Stimulated activated CD8-positive, alpha-beta memory T cell treated with anti-CD3 and anti-CD28 coated beads, Interleukin-4, amount 100 ng/mL, for 24 hours (primary cell): Measurements from ENCODE around the gene ADRA2B.

Experiments used
- DNase-seq: peaks from one replicate; pipeline ENCODE4 v3.0.0-alpha.2; 2020; ENCODE audit warnings: low read depth

ADRA2B gene

DNA sequence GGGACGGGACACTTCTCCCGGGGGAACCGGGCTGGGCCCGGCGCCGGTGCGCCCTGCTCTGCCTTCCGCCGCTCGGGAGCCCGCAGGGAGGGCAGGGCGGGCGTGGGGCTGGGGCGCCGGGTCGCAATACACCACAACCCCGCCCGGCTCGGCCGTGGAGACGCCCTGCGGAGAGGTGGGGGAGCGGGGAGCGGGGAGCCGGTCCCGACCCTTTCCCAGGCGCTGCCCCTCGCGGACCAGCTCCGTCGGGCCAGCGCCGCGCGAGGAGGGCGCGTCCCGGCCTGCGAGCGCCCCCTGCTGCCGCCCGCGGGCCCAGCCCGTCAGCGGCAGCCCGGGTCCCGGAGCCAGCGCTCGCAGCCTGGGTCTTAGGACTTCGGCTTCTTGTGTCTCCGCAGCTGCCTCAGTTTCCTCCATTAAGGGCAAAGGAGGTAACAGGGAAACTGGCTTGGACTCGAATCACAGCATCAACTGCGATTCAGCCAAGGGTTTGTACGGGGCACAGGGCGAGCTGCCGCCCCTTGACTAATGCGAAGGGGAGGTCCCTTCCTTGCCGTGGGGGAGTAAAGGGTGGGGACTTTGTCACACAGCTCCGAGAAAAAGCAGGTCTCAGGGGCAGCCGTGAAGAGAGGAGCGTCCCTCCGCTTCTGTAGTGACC is 635 bp upstream of the ADRA2B start:
- DNase-seq, result no peak

DNA sequence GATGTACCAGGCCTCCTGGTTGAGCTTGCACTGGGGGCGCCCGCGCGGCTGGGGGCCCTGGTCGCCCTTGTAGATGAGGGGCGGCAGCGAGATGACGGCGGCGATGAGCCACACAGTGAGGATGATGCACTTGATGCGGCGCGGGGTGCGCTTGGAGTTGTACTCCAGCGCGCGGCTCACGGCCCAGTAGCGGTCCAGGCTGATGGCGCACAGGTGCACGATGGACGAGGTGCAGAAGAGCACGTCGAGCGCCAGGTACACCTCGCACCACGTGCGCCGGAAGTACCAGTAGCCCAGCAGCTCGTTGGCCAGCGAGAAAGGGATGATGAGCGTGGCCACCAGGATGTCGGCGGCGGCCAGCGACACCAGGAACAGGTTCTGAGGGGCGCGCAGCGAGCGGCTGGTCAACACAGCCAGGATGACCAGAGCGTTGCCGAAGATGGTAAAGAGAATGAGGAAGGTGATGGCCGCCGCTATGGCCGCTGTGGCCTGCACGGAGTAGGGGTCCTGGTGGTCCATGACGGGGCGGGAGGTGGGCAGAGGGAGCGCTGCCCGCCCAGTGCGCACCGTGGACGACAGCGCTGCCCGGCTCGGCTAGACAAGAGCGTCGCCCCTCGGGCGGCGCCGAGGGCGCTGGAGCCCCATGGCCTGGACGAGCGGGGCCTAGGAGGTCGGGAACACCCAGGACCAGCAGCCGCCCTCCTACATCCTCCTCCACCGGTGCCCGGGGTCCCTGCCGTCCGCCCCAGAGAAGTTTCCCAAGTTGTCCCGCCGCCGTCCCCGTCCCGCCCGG is 544 bp downstream of the ADRA2B start:
- DNase-seq, result no peak

DNA sequence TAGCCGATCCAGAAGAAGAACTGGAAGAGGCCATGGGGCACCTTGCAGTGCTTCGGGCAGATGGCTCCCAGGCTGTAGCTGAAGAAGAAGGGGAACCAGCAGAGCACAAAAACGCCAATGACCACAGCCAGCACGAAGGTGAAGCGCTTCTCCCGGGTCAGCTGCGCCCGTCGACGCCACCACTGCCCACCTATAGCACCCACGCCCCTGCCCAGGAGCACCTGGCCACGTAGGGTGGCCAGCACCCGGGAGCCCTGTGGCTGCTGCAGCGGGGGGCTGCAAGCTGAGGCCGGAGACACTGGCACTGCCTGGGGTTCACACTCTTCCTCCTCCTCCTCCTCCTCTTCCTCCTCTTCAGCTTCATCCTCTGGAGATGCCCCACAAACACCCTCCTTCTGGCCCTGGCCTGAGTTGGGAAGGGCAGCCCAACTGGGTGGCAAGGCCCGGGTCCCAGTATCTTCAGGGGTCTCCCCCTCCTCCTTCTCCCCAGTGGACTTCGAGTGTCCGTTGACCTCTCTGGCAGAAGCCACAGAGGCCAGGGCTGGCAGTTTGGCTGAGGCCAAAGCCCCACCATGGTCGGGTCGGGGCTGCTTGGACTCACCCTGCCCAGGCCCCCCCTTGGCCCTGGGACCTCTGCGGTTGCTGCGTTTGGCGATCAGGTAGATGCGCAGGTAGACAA is 1.3 kb downstream of the ADRA2B start:
- DNase-seq, result no peak

DNA sequence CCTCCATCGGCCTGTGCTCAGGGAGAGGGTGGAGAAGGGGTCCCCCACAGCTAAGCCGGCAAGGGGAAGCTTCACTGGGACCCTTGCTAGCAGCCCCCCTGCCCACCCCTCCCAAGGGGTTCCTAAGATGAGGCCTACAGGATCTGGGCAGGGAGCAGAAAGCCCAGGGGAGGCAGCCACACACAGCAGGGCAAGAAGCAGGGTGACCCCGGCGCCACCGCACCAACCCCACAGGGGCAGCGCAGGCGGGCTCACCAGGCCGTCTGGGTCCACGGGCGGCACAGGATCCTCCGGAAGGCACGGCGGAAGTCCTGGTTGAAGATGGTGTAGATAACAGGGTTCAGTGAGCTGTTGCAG is 1.8 kb downstream of the ADRA2B start:
- DNase-seq, result no peak

DNA sequence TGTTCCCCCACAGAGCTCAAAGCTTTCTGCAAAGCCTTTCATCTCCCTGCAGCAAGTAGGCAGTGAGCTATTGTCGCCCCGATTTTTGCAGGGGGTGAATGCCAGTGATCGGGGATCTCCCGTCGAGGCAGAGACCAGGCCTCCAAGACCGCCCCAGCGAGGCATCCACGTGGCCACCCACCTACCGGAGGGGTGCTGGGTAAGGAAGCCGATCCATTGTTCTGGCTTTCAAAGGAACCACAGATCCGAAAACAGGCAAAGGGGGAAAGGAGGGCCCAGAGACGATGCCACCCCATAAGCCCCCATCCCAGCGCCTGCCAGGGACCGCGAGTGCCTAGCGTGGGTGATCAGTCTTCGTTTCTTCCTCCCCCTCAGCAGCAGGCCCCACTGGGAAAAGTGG is 2.4 kb downstream of the ADRA2B start:
- DNase-seq, result no peak

DNA sequence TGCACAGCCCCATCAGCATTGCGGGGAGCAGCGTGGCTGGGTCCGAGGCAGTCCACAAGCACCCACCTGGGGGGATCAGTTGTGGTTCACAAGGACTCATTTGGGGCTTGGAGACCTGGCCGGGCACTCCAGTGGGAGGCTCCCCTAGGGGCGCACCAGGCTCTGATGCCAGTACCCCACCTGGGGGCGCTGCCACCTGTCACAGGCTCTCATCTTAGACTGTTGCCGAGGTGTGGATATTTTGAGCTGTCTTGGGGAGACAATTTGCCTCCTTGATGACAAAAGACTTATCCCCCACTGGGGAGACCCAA is 3.0 kb downstream of the ADRA2B start:
- DNase-seq, result no peak

DNA sequence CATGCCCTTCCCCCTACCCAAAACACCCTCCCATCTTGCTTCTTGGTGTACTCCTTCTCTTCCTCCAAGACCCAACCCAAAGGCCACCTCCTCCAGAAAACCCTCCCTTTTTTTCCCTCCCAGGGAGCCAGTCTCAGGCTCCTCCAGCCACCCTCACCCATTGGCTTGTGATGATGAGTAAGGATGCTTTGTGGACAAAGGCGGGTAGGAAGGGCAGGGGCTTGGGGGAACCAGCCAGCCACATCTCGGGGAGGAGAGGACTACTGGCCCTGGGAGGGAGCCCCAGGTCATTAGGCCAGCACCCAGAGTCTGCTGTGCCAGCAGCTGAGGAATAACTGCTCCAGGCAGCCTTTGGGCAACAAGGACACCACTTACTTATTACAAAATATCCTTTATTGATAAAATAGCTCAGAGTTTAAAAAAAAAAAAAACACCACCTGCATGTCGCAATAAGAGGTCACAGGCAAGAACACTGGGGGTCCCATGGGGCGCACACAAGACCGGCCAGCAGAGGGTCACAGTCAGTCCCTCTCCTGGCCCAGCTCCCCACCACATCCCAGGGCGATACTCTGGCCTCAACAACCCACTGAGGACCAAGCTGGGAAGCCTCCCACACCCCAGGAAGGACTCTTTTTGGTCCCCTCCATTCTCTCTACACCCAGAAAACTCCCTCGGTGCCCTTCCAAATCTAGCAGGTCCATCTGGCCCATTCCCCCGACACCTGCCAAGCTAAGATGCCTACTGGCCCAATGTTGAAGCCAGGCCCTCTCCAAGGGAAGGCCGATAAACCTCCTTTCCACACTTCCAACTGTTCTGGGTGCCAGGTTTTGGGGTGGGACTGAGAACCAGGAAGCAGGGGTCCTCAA is 3.6 kb downstream of the ADRA2B start:
- no peak for DNase-seq

DNA sequence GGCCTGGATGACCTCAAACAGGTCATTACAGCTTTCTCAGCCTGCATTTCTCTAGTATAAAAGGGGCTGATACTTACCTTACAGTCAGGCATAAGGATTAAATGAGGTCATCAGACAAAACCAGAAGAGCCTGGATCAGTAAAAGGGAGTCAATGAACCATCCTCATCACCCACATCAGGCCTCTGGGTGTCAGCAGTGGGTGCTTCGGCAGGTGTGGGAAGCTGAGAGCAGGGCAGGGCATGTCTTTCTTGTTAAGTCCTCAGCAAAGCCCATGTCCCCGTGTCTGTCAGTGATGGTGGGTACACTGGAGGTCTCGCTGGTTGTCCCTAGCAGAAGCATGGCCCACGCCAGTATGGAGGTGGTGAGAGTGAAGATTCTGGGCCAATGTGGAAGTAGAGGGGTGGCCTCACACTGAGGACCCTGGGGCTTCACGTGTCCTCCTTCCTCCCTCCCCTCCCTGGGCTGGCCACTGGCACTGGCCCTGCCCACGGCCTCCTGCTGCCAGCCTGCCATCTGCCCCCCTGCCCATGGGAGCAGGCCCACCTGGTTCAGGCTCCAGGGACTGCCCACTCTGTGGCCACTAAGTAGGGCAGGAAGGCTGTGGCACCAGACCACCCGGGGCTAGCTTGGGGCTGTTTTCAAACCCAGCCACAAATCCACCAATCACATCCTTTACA is 4.4 kb downstream of the ADRA2B start:
- DNase-seq, result no peak

DNA sequence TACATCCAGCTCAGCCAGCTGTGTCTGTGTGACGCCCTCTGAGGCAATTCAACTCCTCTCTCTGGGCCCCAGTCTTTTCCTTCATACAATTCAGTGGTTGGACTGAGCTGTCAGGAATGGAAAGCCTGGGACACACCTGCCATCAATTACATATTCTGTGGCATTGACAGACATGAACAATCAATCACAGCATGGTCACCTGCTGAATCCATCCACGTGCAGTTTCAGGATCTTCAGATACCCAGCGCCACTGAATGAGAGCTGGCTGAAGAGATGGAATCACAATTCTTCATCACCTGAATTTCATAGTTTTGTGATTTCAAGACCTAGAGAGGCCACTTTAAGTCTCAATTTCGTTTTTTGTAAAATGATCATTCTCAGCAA is 5.1 kb downstream of the ADRA2B start:
- DNase-seq, result no peak

DNA sequence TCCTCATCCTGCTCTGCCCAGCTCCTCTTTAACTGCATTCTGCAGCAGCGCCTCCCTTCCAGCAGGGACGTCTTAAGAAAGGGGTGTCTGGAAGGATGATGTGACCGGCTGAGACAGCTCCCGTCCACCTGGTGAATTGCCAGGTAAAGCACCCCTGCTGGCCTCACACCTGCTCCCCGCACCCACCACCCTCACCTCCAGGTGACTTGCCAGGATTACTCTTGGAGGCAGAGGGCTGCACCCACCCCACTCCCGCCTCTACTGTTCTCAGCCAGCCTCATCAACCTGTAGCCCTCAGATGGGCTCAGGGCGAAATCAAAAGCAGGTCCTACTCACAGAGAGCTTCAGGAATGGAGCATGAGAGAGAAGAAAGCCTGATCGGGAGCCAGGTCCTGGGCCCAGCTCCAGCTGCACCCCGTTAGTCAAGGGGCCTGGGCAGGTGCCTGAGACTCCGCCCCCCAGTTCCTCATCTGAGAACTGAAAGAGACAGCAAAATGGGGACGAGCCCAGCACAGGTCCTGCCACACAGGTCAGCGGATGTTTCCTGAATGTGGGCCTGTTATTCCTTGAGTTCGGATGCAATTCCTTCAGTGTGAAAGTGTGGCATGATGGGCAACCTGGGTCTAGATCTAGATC is 5.6 kb downstream of the ADRA2B start:
- DNase-seq, result no peak

DNA sequence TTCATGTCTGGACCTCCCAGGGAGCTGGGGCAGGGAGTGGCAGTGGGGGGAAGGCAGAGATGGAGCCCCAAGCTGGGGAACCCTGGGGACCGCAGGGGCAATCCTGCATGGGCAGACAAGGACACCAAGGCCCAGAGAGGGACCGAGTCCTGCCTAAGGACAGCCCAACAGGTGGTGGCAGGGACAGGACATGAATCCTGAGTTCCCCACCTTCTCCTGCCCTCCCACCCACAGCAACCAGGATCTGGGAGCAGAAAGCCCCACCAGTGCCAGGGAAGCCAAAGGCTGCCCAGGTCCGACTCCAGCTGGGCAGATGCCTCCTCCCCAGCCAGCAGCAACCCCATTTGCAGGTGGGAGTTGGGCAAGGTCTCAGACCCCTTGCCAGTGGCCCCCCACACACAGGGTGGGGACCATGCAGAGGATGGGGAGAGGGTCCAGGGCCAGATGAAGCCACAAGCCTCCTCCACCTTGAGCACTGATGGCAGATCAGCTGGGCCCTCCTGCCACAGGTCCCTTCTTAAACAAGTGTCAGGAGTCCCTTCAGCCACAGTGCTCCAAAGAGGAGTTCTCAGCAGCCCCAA is 6.3 kb downstream of the ADRA2B start:
- DNase-seq, result no peak

DNA sequence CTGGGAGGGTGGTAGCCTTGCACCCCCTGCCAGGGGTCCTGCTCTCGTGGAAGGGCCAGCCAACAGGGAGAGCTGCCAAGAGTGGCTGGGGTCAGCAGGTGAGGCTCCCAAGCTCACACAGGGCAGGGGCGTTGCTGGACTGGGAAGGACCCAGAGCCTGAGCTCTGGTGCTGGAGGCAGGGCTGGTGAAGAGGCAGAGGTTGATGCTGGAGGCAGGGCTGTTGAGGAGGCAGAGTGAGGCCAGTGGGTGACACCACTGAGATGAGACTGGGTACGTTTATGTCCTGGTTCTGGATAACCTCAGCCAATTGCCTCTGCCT is 7.0 kb downstream of the ADRA2B start:
- DNase-seq, result no peak

DNA sequence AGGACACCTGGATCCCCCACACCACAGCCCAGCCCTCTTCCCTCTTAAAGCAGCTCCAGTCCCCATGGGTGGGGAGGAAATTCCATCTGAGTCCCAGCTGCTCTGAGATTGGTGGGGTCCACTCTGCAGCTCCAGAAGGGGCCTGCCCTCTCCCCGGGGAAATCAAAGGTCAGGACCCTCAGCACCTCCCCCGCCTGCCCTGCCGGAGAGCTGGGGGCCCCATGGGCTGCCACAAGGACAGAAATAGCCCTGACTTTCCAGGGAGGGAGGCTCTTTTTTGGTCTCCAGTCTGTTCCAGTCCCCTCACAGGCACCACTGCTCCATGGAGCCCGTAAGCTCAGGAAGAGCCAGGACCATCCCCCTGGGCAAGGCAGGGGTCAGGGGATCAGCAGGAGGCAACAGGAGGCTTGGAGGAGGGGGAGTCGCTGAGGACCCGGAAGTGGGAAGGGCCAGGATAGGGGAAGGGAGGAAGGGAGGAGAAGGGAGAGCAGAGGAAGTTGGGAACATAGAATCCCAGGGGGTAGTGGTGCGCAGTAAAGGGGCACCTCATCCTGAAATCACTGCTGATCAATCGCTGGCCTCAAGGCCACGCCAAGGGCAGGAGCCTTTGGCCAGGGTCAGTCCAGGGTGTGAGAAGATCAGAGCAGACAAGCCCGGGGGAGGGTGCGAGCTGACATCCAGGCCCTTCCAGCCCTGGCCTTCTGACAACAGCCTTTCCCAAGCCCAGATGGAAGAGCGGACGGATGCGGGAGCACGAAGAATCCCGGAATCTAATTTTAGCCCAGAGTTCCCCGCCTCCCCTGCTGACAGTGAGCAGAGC is 7.6 kb downstream of the ADRA2B start:
- DNase-seq, result no peak

DNA sequence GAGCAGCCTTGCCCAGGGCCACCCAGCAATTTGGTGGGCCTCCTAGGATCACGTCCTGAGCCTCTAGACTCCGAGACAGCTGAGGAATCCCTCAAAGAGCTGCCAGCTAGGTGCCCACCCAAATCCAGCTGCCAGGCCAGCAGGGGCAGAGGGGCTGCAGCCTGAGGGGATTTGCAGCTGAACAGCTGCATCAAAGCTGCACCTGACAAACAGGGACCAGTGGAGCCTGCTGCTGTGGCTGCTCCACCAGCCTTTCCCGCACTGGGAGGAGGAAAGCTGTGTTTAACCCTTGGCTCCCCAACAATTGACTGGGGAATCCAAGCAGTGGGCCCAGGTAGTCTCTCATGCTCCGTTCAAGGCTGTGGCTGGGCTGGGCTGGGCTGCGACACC is 8.2 kb downstream of the ADRA2B start:
- DNase-seq, result no peak

DNA sequence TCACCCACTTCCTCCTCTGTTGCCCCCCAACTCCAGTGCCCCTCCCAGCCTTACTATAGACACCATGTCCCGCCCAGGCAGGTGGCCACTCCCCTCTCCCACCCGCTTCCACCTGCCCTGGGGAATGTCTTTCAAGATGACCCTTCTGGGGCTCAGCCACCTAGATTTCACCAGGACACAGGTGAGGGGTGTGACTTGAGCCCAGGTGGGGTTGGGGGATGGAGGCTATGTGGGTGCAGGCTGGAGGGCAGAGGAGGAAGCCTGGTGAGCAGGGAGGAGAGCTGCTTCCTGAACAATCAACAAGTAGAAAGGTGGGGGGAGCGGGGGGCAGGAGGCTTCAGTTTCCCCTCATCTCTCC is 8.7 kb downstream of the ADRA2B start:
- DNase-seq, result no peak

DNA sequence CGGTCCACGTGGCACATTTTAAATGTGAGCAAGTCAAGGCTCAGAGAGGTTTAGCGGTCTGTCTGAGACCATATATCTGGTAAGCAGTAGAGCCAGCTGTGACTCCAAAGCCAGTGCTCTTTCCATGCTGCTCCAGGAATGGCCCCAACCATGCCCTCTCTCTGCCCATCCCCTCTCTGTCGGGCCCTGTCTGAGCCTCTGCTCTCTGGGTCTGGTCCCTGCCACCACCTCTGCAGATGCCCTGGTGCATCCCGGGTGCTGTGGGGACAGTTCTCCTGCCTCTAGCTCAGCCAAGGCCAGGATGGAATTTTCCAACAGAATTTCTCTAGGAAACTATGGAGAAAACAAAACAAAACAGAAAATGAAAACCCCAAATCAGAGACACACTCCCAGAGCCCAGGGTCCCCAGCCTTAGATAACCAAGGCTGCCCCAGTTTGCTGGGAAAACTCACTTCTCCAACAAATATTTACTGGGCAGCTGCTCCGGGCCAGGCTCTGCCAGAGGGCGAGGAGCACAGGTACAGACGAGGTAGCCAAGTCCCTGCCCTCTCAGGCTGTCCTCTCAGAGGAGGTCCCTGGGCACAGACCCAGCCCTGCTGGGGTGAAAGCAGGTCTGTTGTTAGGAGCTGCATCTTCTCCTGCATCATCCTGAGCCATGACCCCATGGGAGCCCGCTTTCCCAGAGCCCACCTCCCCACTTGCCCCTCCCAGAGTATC is 9.2 kb downstream of the ADRA2B start:
- no peak for DNase-seq

DNA sequence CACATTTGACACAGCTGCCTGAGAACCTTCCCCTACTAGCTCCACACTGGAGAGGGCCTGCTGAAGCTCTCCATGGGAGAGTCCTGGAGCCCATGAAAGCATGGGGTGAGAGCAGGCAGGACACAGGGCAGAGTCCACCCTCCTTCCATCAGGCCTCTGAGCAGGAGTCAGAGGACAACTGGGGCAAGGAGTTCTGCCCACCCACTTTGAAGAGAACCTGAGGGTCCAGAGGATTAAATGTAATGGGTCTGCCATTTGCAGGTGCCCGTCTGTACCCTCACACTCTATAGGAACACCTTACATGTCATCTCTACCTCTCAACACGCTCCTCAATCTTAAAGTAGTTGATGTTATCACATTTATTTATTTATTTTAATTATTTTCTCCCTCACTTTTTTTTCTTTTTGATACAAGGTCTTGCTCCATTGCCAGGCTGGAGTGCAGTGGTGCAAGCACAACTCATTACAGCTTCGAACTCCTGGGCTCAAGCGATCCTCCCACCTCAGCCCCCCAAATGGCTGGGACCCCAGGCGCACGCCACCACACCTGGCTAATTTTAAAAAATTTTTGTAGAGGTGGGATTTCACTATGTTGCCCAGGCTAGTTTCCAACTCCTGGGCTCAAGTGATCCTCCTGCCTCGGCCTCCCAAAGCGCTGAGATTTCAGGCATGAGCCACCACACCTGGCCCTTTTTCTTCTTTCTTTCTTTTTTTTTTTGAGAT is 10.2 kb downstream of the ADRA2B start:
- no peak for DNase-seq

DNA sequence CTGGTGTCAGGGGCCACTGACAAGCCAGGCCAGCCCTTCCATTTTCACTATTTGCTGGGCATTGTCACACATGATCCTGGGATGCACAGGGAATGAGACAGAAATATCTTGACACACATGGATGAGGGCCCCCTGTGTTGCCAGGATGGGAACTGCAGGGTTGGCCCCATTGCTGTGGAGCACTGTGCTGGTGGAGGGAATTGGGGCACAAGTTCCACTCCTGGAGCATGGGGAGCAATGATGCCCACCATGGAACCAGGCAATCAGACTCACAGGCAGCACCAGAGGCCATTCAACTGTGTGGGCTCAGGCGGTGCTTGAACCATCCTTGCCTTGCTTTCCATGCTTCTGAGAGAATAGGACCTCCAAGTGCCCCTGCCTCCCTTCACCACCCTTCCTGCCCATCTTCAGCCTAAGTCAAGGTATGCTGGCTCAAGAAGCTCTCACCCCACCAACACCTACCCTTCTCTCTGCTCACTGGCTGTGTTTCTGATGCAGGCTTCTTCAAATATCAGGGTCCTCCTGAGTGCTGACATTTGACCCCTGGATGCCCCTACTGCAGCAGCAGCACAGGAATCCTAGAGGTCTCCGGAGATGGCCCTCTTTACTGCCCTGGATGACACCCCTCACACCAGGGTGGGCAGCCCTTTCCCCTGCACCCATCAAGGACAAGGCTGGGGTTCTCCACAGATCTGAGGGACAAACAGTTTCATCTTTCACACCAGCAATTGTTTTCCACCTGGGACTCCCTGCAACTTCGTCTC is 11.0 kb downstream of the ADRA2B start:
- DNase-seq, result no peak

DNA sequence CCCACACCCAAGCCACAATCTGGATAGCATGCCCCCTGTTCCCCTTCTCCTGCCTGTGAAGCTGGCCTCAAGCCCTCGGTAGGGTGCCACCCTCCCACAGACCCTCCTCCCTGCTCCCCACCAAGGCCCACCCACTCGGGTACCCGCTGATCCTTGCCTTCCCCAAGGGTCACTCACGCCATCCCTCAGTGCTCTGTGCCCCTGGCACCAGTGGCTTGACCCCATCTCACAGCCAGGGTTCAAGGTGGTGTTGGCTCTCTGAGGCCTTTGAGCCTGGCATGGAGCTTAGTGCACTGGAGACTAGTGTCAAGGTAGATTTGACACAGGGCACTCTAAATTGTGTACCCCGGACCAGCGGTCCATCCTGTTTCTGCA is 11.9 kb downstream of the ADRA2B start:
- no peak for DNase-seq
